Activated CD4-positive, CD25-positive, alpha-beta regulatory T cell treated with anti-CD3 and anti-CD28 coated beads, Interleukin-2, amount 50 U/mL, for 72 hours (primary cell): ENCODE results near the gene PRPF18.

Experiments used
- DNase-seq: peaks from one replicate; pipeline ENCODE4 v3.0.0; 2021

Gene PRPF18

GRCh38 chr10:13608246-13608853, 21.6 kb downstream of the PRPF18 start:
- no peak for DNase-seq

- DNase-seq, result no peak
These were observed 26.0 kb downstream of the PRPF18 start for GRCh38 chr10:13612654-13613373.

GRCh38 chr10:13613519-13613918, 26.8 kb downstream of the PRPF18 start:
- DNase-seq, result no peak

- DNase-seq, result no peak
These were observed 28.0 kb downstream of the PRPF18 start for GRCh38 chr10:13614530-13615332.

- no peak for DNase-seq
These were observed 29.0 kb downstream of the PRPF18 start for GRCh38 chr10:13615650-13616300.

GRCh38 chr10:13617116-13617515, 30.4 kb downstream of the PRPF18 start:
- DNase-seq, result no peak

- no peak for DNase-seq
These were observed 35.2 kb downstream of the PRPF18 start for GRCh38 chr10:13621931-13622330.

- DNase-seq, result no peak
These were observed 37.9 kb downstream of the PRPF18 start for GRCh38 chr10:13624630-13625029.

- DNase-seq, result no peak
These were observed 40.9 kb downstream of the PRPF18 start for GRCh38 chr10:13627459-13628310.

GRCh38 chr10:13628661-13629060, 41.9 kb downstream of the PRPF18 start:
- DNase-seq, result no peak

GRCh38 chr10:13629116-13629515, 42.4 kb downstream of the PRPF18 start:
- DNase-seq, result no peak

- no peak for DNase-seq
These were observed 43.5 kb downstream of the PRPF18 start for GRCh38 chr10:13630231-13630630.

GRCh38 chr10:13631594-13631993, 44.8 kb downstream of the PRPF18 start:
- no peak for DNase-seq

- no peak for DNase-seq
These were observed 45.7 kb downstream of the PRPF18 start for GRCh38 chr10:13632440-13632839.

- DNase-seq, result no peak
These were observed 46.2 kb downstream of the PRPF18 start for GRCh38 chr10:13632884-13633440.

- no peak for DNase-seq
These were observed 46.9 kb downstream of the PRPF18 start for GRCh38 chr10:13633689-13634088.

- DNase-seq, result no peak
These were observed 47.4 kb downstream of the PRPF18 start for GRCh38 chr10:13634207-13634606.

GRCh38 chr10:13636776-13637175, 50.0 kb downstream of the PRPF18 start:
- no peak for DNase-seq

- DNase-seq, result no peak
These were observed 50.6 kb downstream of the PRPF18 start for GRCh38 chr10:13637303-13637856.

- DNase-seq, result no peak
These were observed 51.1 kb downstream of the PRPF18 start for GRCh38 chr10:13637894-13638293.

- DNase-seq, result no peak
These were observed 55.5 kb downstream of the PRPF18 start for GRCh38 chr10:13642293-13642692.

- no peak for DNase-seq
These were observed 56.3 kb downstream of the PRPF18 start for GRCh38 chr10:13643016-13643415.
